GM11168 (cell line): Measurements from ENCODE around the gene BET1L.
"Not testable (repeated sequence)": the region's sequence is repeated elsewhere in the genome, so short reads cannot be mapped to it uniquely, and the experiment has no call there.

Source experiments
- in situ Hi-C: fragments of 300-500 bp; cut with MboI; formaldehyde crosslinking; loops from one replicate; pipeline ENCODE4 v1.12.0; 2022; ENCODE audit warnings: low sequenced_read_pairs; ENCODE audit not compliant: unreplicated experiment

The BET1L gene

DNA sequence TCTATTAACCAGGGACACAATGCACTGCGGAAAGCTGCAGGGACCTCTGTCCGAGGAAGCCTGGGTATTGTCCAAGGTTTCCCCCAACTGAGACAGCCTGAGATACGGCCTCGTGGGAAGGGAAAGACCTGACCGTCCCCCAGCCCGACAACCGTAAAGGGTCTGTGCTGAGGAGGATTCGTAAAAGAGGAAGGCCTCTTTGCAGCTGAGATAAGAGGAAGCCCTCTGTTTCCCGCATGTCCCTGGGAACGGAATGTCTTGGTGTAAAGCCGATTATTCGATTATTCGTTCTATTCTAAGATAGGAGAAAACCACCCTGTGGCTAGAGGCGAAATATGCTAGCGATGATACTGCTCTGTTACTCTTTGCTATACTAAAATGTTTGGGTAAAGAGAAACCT, 5.2 kb downstream of the BET1L start:
- in situ Hi-C loops: no loop called here

DNA sequence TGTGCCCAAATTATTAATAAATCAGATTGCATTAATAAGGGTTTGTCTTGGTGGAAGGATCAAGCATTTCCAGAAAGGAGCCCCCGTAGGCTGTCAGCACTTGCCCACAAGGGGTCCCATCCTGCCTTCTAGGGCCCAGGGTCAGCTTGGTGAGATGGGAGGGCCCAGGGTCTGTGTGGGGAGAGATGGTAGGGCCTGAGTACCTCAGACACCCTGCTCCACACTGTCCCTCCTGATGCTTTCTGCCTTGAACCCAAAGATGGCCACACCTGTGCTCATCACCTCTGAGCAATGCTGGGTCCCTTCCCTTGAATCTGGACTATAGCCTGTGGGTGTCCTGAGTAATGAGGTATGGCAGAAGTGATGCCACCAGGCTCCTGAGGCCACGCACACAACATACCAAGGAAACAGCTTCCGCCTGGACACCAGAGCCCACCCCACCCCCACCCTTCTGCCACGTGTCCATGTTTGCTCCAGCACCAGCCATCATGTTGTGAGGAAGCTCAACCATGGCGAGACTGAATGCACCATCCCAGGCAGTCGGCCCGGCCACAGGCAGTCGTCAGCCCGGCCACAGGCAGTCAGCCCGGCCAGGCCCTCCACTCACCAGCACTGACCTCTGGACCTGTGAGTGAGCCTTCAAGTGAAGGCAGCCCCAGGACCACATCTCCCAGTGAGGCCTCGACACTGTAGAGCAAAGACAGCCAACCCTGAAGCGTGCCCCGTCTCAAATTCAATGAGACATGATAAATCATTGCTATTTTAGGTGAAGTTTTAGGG, 6.8 kb downstream of the BET1L start:
- in situ Hi-C loops: no loop called here

DNA sequence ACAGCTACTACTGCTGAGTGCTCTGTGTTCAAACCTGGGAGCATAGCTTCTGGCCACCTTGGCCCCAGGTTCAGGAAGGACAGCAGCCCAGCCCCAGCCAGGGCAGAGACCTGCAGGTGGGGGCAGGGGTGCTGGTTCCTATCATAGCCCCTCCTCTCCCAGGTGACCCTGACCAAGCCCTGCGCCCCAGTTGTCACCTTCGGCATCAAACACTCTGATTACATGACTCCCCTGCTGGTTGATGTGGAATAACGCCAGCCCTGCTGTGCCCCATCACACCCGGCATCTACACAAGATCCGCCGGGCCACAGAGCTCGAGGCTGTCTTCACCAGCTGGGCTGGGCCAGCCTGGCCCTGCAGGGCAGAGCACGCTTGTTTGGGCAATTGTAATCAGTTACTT, 7.4 kb downstream of the BET1L start:
- in situ Hi-C loops: no loop called here

DNA sequence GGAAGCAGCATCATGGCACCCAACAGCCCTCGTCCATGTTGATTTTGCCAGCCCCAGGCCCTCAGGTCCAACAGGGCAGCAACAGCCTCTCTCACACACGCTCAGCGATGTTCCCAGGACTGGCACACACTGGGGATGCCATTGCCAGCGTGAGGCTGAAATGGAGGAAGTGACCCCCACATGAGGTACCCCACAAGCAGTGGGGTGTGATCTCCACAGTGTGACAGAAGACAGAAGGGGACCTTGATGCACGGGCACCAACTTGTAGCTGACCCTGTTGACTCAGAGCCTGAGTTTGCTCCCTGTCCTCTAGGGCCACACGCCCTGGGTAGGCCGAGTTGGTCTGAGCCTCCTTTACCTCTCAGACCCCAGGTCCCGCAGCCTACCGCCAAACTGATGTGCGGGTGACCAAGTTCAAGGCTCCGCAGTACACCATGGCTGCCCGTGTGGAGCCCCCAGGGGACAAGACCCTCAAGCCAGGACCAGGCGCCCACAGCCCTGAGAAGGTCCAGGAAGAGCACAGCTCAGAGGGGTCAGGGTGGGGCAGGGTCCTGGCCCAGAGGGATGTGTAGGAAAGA, 8.1 kb downstream of the BET1L start:
- in situ Hi-C loops: no loop called here

DNA sequence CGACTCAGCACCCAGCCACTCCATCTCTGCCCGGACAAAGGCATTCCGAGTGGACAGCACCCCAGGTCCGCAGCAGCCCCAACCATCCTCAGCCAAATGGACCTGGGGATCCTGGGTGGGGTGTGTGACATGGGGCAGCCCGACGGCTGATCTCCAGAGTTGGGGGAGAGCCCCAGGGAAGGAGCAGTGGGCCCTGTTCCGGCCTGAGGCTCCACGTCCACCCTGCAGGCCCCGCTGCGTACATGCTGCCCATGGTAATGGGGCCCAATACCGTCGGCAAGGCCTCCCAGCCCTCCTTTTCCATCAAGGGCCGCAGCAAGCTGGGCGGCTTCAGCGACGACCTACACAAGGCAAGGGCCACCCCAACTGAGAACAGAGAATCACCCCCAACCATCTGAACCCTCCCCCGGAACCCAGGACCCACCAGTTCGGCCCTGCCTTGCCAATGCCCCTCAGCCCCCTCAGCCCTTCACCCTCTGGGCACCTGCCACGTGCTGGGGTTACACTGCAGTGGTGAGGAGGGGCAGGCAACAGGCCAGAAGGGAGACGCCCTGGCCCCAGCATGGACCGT, 8.9 kb downstream of the BET1L start:
- in situ Hi-C loops: no loop called here

DNA sequence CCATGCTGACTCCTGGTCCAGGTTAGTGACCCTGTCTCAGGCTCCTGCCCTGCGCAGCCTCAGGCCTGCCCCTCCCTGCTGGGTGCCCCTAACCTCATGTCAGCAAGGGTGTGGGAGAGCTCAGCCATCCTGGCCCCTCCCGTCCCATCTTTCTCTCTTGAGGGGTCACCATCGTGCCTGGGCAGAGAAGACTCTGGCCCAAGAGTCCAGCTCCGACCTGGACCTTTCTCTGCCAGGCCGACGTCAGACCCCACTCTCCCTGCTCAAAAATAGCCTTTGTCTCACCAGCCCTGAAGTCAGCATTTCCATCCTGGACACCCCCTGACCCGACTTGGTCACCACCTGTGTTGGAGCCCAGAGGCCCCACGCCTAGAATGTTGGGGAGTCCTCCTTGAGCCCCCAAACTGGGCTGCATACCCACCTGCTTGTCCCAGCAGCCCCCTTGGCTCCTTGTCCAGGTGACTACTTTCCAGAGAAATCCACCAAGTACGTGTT, 9.4 kb downstream of the BET1L start:
- in situ Hi-C loops: no loop called here

DNA sequence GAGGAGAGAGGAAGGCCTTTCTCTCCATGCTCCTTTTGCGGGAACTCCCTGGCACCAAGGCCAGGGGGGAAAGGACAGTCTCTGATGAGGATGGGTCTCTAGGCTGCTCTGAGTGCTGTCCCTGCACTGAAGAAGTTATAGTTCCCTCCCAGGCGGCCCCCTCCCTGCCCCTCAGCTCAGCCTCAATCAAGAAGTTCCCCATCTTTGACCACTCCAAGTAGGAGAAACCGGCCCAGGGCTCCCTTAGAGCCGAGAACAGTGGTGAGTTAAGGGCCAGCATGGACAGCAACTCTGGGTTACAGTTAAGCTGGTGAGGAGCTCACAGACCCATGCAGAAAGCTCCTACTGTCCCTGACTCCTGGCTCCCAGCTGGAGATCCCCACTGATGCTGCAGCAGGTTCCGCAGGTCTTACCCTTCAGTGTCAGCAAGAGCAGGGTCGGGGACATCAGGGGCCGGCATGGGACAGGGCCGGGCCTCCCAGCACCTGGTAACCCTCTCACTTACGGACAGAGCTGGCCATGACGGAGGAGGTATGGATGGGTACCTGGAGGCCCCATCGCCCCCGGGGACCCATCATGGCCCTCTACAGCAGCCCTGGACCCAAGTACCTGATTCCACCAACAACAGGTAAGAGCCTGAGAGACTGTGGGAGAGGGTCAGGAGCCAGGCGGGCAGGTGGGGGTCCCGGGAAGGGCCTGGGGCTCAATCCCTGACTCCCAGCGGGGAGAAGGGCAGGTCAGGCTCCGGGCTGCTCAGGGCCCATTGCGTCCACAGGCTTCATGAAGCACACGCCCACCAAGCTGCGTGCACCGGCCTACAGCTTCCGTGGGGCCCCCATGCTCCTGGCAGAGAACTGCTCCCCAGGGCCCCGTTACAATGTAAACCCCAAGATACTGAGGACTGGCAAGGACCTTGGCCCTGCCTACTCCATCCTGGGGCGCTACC, 10.1 kb downstream of the BET1L start:
- in situ Hi-C loops: no loop called here

DNA sequence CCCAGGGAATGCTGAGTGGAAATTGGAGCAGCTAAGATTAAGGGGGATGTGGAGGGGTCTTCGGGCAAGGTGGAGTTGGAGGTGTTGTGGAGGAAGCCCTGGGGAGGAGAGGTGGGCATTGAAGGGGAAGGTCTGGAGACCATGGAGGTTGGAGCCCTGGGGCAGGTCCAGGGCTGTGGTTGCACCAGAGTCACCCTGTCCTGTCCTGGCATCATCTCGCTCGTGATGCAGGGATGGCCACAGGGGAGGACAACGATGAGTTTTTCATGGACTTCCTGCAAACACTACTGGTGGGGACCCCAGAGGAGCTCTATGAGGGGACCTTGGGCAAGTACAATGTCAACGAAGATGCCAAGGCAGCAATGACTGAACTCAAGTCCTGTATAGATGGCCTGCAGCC, 13.7 kb downstream of the BET1L start:
- in situ Hi-C loops: loop anchor here (5.0 kb wide), 1 partner anchor 56 kb away; no protein-coding TSS in a partner anchor

DNA sequence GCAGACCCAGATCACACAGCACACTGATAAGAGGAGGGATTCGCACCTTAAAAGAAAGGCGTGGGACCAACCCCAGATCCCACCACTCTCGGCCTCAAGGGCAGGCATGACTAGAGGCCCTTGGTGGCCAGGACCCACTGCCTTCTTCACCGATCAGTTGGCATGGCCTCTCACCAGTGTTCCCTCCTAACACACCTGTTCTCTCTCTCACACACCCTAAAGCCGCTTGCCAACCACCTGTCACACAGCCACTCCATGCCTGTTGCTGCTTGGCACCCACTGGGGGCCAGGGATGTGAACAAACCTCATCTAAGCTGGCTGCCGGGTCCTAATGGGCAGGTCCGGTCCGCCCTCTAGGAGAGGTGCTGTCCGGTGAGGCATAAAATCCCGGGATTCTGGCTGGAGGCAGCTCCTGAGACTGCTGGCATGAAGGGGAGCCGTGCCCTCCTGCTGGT, 14.5 kb downstream of the BET1L start, which contains the start of gene SCGB1C1:
SCGB1C1 (plus strand) TSS at position 405 of the 455 bp plus-strand sequence; CDS start at position 427, 22 bp downstream.
- in situ Hi-C loops: loop anchor here (5.0 kb wide), 1 partner anchor 55 kb away; no protein-coding TSS in a partner anchor

DNA sequence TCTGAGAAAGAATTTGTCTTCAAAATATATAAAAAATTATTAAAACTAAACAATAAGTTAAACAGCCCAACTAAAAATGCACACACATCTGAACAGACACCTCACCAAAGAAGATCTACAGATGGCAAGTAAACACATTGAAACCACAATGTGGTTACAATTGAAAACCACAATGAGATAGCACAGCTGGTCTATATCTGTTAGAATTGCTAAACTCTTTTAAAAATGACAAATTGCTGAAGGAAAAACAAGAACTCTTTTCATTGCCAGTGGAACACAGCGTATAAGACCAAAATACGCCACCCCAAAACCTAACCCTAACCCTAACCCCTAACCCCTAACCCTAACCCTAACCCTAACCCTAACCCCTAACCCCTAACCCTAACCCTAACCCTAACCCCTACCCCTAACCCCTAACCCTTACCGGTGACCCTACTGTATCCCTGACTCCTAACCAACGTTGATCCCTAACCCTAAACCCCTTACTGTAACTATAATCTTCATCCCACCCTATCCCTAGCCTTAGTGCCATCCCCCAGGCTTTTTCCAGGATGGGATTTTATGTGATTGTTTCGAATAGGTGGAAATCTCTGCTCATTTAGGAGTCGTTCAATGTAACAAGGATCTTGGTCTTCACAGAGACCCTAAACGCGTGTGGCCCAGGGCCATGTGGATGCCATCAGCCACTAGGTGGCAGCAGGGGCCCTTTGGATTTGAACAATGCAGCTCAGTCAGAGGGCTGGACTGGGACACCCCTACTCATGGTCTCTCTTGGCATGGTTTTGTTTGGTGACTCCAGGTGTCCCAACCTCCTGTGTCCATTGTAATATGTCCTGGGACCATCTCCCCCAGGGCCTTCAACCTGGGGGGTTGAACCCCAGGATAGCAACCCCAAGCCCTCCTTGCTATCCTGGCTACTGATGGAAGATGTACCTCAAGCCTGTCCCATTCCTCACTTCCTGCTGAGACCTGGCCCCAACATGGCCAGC, 15.4 kb downstream of the BET1L start:
- in situ Hi-C loops: loop anchor here (5.0 kb wide), 1 partner anchor 54 kb away; no protein-coding TSS in a partner anchor

DNA sequence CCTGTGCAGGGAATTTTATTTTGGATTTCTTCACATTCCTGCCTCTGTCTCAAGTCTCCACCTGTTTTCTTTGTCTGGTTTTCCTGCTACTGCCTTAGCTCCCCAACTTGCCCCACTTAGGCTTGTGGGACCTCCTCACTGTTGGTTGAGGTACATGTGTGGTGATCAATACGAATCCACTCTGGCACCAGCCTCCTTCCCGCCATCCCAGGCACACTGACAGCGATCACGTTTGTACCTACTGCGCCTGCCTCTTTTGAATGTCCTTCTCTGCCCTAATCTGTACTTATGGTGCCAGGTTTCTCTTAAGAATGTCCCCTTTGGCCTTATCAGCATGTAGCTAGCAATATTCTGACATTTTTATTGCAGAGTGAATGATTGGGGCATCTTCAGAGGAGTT, 16.7 kb downstream of the BET1L start:
- in situ Hi-C loops: loop anchor here (5.0 kb wide), 1 partner anchor 53 kb away; no protein-coding TSS in a partner anchor

DNA sequence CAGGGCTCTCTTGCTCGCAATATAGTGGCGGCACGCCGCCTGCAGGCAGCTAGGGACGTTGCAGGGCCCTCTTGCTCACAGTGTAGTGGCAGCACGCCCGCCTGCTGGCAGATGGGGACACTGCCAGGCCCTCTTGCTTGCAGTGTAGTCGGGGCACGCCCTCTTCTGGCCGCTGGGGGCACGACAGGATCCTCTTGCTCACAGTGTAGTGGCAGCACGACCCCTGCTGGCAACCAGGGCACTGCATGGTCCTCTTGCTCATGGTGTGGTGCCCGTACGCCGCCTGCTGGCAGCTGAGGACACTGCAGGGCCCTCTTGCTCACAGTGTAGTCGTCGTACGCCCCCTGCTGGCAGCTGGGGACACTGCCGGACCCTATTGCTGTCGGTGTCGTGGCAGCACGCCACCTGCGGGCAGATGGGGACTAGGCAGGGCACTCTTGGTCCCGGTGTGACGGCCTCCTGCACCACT, 17.3 kb downstream of the BET1L start:
- in situ Hi-C loops: loop anchor here (5.0 kb wide), 1 partner anchor 53 kb away; no protein-coding TSS in a partner anchor

DNA sequence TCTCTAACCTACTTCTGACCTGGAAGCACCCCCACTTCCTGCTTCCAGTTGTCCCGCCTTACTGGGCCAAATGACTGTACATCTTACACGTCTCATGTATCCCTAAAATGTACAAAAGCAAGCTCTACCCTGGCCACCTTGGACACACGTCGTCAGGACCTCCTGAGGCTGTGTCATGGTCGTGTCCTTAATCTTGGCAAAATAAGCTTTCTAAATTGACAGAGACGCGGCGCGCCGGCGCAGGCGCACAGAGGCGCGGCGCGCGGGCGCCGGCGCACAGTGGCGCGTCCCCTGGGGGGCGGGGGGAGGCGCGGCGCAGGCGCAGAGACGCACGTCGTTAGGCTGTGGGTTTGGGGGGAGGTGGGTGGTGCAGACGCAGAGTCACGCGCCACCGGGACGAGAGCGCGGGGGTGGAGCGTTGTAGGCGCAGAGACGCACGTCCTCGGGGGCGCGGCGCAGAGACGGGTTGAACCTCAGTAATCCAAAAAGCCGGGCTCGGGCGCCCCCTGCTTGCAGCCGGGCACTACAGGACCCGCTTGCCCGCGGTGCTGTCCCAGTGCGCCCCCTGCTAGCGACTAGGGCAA, 17.9 kb downstream of the BET1L start:
- in situ Hi-C loops: not testable (repeated sequence)

DNA sequence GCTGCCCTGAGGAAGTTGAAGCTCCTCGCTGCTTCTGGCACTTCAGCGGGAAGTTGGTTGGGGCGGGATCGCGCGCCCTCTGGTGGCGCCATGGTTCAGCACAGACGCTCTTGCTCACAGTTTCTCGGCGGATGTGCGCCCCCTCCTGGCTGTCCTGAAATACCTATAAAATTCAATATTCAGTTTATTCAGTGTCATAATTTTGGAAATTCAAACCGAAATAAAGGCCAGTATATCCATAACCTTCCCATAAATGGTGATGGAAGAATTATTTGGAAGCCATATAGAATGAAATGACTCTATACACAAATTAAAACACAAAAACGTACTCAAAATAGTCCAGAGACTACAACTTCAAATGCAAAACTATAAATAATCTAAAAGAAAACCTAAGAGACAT, 27.0 kb downstream of the BET1L start:
- in situ Hi-C loops: not testable (repeated sequence)
